PC-3 (cell line): ENCODE data around the gene TMEM229A.

Source experiments
- CTCF ChIP-seq: fragments of 300-600 bp; sonication (generic); conservative IDR thresholded peaks from 2 replicates; pipeline ENCODE4 v1.5.1; 2017; ENCODE audit warnings: antibody characterized with exemption, low read depth, mild to moderate bottlenecking, low read length
- EZH2 ChIP-seq: fragments of 300-600 bp; sonication (generic); IDR thresholded peaks from one replicate; pipeline ENCODE4 v1.6.1; 2017; ENCODE audit warnings: antibody characterized with exemption, mild to moderate bottlenecking, low read length; ENCODE audit not compliant: unreplicated experiment

GRCh38 chr7:124060528-124060927, 27.7 kb upstream of the TMEM229A start:
- no peak for TF ChIP-seq CTCF
- no peak for TF ChIP-seq EZH2
